DLD1 (cell line): ENCODE measurements around the gene SLC25A11.

ENCODE experiments used
- in situ Hi-C: cut with HindIII; loops from 2 replicates; pipeline ENCODE4 v1.10.0; 2017; ENCODE audit warnings: low sequenced_read_pairs

Gene SLC25A11

DNA sequence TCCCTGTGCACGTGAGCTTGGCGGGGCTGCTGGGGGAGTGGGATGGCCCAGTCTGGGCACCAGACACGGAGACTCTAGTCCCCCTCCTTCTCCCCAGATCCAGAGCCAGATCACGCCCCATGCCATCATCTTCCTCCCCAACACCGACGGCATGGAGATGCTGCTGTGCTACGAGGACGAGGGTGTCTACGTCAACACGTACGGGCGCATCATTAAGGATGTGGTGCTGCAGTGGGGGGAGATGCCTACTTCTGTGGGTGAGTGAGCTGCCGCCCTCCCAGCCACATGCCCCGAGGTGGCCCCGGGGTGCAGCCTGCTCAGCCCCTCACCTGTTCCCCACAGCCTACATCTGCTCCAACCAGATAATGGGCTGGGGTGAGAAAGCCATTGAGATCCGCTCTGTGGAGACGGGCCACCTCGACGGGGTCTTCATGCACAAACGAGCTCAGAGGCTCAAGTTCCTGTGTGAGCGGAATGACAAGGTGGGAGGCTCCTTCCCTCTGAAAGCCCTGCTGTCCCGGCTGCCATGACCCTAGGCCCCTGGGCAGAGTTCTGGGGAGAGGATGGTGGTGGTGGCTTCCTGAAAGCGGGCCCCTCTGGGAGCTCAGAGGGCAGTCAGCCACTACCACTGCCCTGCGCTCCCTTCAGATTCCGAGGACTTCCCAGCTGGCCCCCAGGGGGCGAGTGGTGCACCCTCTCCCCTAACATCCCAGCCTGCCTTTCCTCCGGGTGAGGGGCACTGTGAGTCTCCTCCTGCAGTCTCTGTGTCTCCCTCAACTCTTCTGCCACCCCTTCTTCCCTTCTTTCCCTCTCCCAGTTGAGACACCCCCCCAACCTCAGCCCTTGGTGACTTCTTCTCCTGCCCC lies 43.3 kb downstream of the SLC25A11 start:
- in situ Hi-C loops = no loop called here

DNA sequence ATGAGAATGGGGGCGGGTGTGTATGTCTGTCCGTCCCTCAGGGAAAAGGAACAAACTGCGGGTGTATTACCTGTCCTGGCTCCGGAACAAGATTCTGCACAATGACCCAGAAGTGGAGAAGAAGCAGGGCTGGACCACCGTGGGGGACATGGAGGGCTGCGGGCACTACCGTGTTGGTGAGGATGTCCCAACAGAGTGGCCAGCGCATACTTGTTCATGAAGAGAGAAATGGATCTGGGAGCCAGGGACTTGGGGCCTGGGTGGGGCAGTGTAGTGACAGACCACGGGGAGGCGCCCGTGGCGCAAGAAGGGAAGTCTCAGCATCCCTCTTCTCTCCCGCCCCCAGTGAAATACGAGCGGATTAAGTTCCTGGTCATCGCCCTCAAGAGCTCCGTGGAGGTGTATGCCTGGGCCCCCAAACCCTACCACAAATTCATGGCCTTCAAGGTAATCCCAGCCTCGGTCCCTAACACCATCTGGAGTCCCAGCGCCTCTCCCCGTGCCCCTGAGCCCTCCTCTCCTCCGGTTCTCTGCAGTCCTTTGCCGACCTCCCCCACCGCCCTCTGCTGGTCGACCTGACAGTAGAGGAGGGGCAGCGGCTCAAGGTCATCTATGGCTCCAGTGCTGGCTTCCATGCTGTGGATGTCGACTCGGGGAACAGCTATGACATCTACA lies 44.1 kb downstream of the SLC25A11 start:
- in situ Hi-C loops = no loop called here

DNA sequence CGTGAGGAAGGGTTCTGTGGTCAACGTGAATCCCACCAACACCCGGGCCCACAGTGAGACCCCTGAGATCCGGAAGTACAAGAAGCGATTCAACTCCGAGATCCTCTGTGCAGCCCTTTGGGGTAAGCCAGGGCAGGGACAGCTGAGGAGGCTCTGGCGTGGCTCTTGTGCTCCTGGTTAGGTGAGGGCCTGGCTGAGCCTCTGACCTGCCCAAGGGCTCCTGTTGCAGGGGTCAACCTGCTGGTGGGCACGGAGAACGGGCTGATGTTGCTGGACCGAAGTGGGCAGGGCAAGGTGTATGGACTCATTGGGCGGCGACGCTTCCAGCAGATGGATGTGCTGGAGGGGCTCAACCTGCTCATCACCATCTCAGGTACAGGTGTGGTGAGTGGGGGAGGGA lies 44.7 kb downstream of the SLC25A11 start:
- in situ Hi-C loops = no loop called here

DNA sequence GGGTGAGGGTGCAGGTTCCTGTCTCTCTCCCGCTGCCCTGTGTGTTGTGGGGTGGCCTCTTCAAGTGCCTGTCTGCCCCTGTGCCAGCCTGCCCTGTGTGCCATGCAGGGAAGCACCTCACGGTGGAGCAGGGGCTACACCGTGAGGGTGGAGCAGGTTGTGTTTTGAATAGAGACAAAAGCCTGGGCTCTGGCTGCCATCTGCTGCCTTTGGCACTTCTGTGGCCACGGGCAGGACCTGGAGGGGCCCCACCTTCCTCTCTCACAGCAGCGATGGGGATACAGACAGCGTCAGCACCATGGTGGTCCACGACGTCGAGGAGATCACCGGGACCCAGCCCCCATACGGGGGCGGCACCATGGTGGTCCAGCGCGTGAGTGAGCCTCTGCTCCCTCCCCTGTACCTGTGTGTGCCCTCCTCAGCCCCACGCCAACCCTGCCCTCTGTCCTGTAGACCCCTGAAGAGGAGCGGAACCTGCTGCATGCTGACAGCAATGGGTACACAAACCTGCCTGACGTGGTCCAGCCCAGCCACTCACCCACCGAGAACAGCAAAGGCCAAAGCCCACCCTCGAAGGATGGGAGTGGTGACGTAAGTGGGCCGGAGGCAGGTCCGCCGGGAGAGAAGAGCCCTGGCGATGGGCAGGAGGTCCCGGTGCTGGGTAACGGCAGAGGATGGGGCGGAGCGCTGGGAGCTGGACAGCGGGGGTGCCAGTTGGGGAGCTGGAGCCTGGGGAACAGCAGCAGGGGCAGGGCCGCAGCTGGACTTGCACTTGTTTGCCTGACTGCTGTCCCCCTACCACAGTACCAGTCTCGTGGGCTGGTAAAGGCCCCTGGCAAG lies 45.9 kb downstream of the SLC25A11 start:
- in situ Hi-C loops = no loop called here

DNA sequence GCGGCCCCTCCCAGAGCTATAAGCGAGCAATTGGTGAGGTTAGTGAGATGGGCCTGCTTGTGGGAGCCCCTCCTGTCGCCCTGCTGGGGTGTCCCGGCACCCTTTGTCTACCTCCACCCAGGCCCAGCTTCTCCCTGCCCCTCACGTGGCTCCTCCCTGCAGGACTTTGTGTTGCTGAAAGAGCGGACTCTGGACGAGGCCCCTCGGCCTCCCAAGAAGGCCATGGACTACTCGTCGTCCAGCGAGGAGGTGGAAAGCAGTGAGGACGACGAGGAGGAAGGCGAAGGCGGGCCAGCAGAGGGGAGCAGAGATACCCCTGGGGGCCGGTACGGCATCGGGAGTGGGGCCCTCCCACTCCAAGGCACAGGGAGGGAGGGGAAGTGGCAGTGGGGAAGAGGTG lies 46.6 kb downstream of the SLC25A11 start:
- in situ Hi-C loops = no loop called here

DNA sequence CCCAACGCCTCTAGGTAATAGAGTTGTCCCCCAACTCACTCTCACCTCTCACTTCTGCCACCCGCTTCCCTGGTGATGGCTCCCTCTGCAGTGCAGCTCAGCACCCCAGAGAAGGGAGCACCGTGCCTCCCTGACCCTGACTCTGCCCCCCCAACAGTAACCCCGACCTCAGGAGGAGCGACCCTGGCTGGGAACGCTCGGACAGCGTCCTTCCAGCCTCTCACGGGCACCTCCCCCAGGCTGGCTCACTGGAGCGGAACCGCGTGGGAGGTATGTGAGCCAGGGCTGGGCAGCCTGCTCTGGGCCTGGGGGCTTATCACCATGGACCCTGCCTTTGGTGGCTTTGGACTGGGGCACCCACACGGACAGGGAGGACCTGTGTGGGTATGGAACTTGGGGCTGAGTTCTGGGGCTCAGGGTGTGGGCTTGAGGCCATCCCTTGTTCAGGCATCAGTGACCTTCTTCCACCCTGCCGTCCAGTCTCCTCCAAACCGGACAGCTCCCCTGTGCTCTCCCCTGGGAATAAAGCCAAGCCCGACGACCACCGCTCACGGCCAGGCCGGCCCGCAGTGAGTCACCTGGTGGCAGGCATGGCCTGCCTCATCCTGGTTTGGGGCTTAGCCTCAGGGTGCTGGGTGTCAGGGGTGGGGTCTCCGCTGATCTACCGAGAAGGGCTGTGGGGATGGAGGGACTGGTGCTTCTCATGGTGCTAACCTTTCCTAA lies 47.2 kb downstream of the SLC25A11 start:
- in situ Hi-C loops = no loop called here

DNA sequence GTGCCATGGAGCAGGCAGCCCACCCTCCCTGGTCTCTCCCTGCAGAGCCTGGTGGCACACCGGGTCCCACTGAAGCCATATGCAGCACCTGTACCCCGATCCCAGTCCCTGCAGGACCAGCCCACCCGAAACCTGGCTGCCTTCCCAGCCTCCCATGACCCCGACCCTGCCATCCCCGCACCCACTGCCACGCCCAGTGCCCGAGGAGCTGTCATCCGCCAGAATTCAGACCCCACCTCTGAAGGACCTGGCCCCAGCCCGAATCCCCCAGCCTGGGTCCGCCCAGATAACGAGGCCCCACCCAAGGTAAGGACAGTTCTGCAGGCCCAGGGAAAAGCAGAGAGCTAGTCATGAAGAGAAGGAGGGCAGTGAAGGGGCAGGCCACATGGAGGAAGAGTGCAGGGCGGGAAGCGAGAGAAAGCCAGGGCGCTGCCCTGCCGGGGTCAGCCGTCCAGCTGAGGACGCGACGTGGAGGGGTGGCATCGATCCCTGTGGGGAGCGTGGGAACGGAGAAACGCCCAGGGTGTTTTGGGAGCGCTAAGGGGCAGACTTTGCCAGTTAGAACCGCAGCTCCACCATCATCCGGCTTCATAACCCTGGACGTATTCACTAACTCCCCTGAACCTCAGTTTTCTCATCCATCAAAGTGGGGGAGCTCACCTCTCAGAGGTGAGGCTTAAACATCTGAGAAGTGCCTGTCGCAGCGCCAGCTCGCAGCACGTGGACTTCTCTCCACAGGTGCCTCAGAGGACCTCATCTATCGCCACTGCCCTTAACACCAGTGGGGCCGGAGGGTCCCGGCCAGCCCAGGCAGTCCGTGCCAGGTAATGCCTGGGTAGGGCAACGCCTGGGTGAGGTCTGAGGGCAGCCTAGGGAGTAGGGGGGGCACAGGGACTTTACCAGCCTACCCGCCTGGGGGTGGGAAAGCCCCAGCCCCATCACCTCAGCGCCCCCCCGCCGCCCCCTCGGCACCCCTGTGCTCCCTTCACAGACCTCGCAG lies 48.1 kb downstream of the SLC25A11 start:
- in situ Hi-C loops = no loop called here

DNA sequence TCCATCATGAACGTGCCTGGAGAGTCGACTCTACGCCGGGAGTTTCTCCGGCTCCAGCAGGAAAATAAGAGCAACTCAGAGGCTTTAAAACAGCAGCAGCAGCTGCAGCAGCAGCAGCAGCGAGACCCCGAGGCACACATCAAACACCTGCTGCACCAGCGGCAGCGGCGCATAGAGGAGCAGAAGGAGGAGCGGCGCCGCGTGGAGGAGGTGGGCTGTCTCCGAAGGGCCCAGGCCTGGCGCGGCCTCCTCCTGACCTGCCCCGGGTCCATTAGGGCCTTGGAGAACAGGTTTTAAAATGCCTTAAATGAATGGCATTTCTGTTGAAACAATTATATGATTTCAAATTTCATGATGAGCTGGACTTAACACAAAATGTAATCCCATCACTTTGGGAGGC lies 52.3 kb downstream of the SLC25A11 start:
- in situ Hi-C loops = no loop called here
